ENCODE measurements around the gene SERPINA1. TPM values are rescaled to one million over a fixed set of nuclear protein-coding genes. Genes with fewer than 3 reads are reported as not detected.
A peak's percentile ranks its signal among the peaks of the same experiment; 100 is the strongest.

The SERPINA1 gene
- total RNA-seq, 1 experiment from 2014 or later = 5.1 TPM

GRCh38 chr14:94364964-94365363, 23.4 kb downstream of the SERPINA1 start:
- no peak for TF ChIP-seq FOXP4 (CRISPR knock-in tag; IDR thresholded peaks at IDR 0.05)
- no peak for TF ChIP-seq PRDM15 (CRISPR knock-in tag; IDR thresholded peaks at IDR 0.05)
- TF ChIP-seq CREB1 (CRISPR knock-in tag; IDR thresholded peaks at IDR 0.05) = no peak
- no peak for TF ChIP-seq IRF2 (CRISPR knock-in tag; IDR thresholded peaks at IDR 0.05; ENCODE audit: borderline replicate concordance, low read depth)
- TF ChIP-seq HMGA2 (CRISPR knock-in tag; IDR thresholded peaks at IDR 0.05) = no peak
- TF ChIP-seq ZNF121 (CRISPR knock-in tag; IDR thresholded peaks at IDR 0.05) = no peak
- TF ChIP-seq NR3C1 (CRISPR knock-in tag; conservative IDR thresholded peaks at IDR 0.05; ENCODE audit: low read depth) = no peak
- TF ChIP-seq JAZF1 (CRISPR knock-in tag; IDR thresholded peaks at IDR 0.05) = no peak
- TF ChIP-seq PREB (CRISPR knock-in tag; IDR thresholded peaks at IDR 0.05; ENCODE audit: borderline replicate concordance) = no peak
- TF ChIP-seq PRRX2 (CRISPR knock-in tag; IDR thresholded peaks at IDR 0.05) = no peak
- TF ChIP-seq ESRRA (CRISPR knock-in tag; IDR thresholded peaks at IDR 0.05; ENCODE audit: borderline replicate concordance) = no peak
- no peak for TF ChIP-seq ATF1 (CRISPR knock-in tag; IDR thresholded peaks at IDR 0.05)
- TF ChIP-seq ZNF396 (CRISPR knock-in tag; IDR thresholded peaks at IDR 0.05; ENCODE audit: borderline replicate concordance) = no peak
- DNase-seq (ENCODE audit: low spot score) = no peak
- no peaks in the 10 kb centered on the region for H3K36me3 Mint-ChIP-seq
- no peak overlapping the region for H3K4me3 Mint-ChIP-seq
- no peaks in the 10 kb centered on the region for H3K4me1 Mint-ChIP-seq
- no peaks in the 10 kb centered on the region for H3K27me3 Mint-ChIP-seq (ENCODE audit: low read depth)
- no peaks in the 10 kb centered on the region for H3K9me3 Mint-ChIP-seq
- ATAC-seq = peak; percentile 66
- no peak overlapping the region for H3K27ac Mint-ChIP-seq
- CTCF ChIA-PET = interaction anchor here (0.7 to 2.3 kb wide), 2 partner anchors 9 to 122 kb away, joined by 3 to 6 read pairs; no protein-coding TSS in a partner anchor
- POLR2A ChIA-PET = no interaction called here

GRCh38 chr14:94364037-94364436, 24.4 kb downstream of the SERPINA1 start:
- no peak for ATAC-seq
- H3K27me3 Mint-ChIP-seq (ENCODE audit: low read depth) = no peaks in the 10 kb centered on the region
- H3K4me3 Mint-ChIP-seq = no peak overlapping the region
- H3K9me3 Mint-ChIP-seq = no peaks in the 10 kb centered on the region
- H3K36me3 Mint-ChIP-seq = no peaks in the 10 kb centered on the region
- no peaks in the 10 kb centered on the region for H3K4me1 Mint-ChIP-seq
- TF ChIP-seq ZNF138 (CRISPR knock-in tag; conservative IDR thresholded peaks at IDR 0.05) (no peak), FOXJ3 (CRISPR knock-in tag; IDR thresholded peaks at IDR 0.05; ENCODE audit: borderline replicate concordance) (no peak), E2F4 (CRISPR knock-in tag; IDR thresholded peaks at IDR 0.05; ENCODE audit: borderline replicate concordance, low read depth) (no peak), FOXK1 (CRISPR knock-in tag; IDR thresholded peaks at IDR 0.05) (no peak)
- POLR2A ChIA-PET = no interaction called here
- H3K27ac Mint-ChIP-seq = no peak overlapping the region
- DNase-seq (ENCODE audit: low spot score) = no peak
- CTCF ChIA-PET = interaction anchor here (2.3 kb wide), 1 partner anchor 10 kb away, joined by 6 read pairs; no protein-coding TSS in a partner anchor
